ENCODE data around the gene PRRT4. TPM values are rescaled to one million over a fixed set of nuclear protein-coding genes. Genes with fewer than 3 reads are reported as not detected.

Gene PRRT4
- total and polyA plus RNA-seq, 2 of the 13 experiments (the other 11 are each of a cell fraction or from before 2014, with no cell fraction given), result not detected

- TF ChIP-seq ZNF407 (CRISPR knock-in tag; IDR thresholded peaks at IDR 0.05; ENCODE audit: not compliant biosample characterization) (peak; percentile 55), ZNF296 (CRISPR knock-in tag; conservative IDR thresholded peaks at IDR 0.05) (no peak), ZNF574 (CRISPR knock-in tag; IDR thresholded peaks at IDR 0.05) (peak; percentile 39; the same call in 1 of the 2 replicates), UBTF (CRISPR knock-in tag; IDR thresholded peaks at IDR 0.05) (peak; percentile 74; the same call in 1 of the 2 replicates), TEF (CRISPR knock-in tag; IDR thresholded peaks at IDR 0.05) (no peak), ZNF746 (CRISPR knock-in tag; IDR thresholded peaks at IDR 0.05) (0 out of 2 replicates have a peak, but pooled peaks have one; percentile 42), ZNF800 (CRISPR knock-in tag; IDR thresholded peaks at IDR 0.05) (0 out of 2 replicates have a peak, but pooled peaks have one; percentile 75), E2F5 (CRISPR knock-in tag; conservative IDR thresholded peaks at IDR 0.05) (no peak), ZIK1 (CRISPR knock-in tag; IDR thresholded peaks at IDR 0.05; ENCODE audit: borderline replicate concordance, low read depth) (0 out of 2 replicates have a peak, but pooled peaks have one; percentile 36)
These were observed 44.2 kb upstream of the PRRT4 start (continued) for GRCh38 chr7:128405471-128406313.

Data from HepG2 (cell line).